Mesothelial cell of epicardium (in vitro differentiated cells): ENCODE data around the gene TMEM213. TPM values are rescaled to one million over a fixed set of nuclear protein-coding genes. Genes with fewer than 3 reads are reported as not detected.

ENCODE experiments used
- DNase-seq, 2 experiments: peaks; one replicate each; pipeline ENCODE4 v3.0.0; 2021; ENCODE audit warnings: low spot score in 2 of 2; ENCODE audit not compliant: unreplicated experiment in 2 of 2
- H3K27ac Mint-ChIP-seq: 2 replicates; pipeline ENCODE4 v1.8.0; 2021; ENCODE audit warnings: mixed read lengths
- H3K27me3 Mint-ChIP-seq: 2 replicates; pipeline ENCODE4 v1.8.0; 2021; ENCODE audit warnings: low read depth, mixed read lengths
- H3K36me3 Mint-ChIP-seq: 2 replicates; pipeline ENCODE4 v1.8.0; 2021; ENCODE audit warnings: mixed read lengths
- H3K4me1 Mint-ChIP-seq: 2 replicates; pipeline ENCODE4 v1.8.0; 2021; ENCODE audit warnings: mixed read lengths
- H3K4me3 Mint-ChIP-seq: 2 replicates; pipeline ENCODE4 v1.8.0; 2021; ENCODE audit warnings: mild to moderate bottlenecking, moderate library complexity, mixed read lengths
- H3K9me3 Mint-ChIP-seq: 2 replicates; pipeline ENCODE4 v1.8.0; 2021; ENCODE audit warnings: mixed read lengths
- total RNA-seq: library from RNA; stranded (reverse); gene quantifications from 3 replicates; pipeline ENCODE4 v1.2.1, GENCODE V29; 2021
- TF ChIP-seq, protein P1 (sequence below): fragments of 200-600 bp; sonication (generic); IDR thresholded peaks from one replicate; pipeline ENCODE4 v1.5.0; 2021; ENCODE audit warnings: antibody characterized with exemption; ENCODE audit not compliant: unreplicated experiment

The TMEM213 gene
- total RNA-seq, 1 donor from 2014 or later: not detected

DNA sequence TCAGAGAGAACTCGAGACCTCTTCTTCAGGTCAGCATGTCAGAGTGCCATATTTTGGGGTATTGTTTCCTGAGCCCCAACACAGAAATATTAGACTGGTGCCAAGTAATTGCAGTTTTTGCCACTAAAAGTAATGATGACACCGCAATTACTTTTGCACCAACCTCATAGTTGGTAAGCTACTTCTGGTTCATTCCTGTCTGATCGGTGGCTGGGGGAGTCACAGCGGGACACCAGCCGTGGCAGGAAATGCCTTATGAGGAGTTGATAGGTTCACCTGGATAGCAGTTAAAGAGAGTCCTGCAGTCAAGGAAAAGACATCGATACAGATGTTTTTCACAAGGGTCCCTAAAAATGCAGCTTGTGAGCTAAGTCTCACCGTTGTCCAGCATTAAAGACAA is 24.1 kb downstream of the TMEM213 start:
- peaks cover 18% of the 10 kb centered on the region for H3K9me3 Mint-ChIP-seq
- H3K27me3 Mint-ChIP-seq: no peaks in the 10 kb centered on the region
- TF ChIP-seq, protein P1, sequence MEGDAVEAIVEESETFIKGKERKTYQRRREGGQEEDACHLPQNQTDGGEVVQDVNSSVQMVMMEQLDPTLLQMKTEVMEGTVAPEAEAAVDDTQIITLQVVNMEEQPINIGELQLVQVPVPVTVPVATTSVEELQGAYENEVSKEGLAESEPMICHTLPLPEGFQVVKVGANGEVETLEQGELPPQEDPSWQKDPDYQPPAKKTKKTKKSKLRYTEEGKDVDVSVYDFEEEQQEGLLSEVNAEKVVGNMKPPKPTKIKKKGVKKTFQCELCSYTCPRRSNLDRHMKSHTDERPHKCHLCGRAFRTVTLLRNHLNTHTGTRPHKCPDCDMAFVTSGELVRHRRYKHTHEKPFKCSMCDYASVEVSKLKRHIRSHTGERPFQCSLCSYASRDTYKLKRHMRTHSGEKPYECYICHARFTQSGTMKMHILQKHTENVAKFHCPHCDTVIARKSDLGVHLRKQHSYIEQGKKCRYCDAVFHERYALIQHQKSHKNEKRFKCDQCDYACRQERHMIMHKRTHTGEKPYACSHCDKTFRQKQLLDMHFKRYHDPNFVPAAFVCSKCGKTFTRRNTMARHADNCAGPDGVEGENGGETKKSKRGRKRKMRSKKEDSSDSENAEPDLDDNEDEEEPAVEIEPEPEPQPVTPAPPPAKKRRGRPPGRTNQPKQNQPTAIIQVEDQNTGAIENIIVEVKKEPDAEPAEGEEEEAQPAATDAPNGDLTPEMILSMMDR: no peak
- H3K27ac Mint-ChIP-seq: no peak overlapping the region
- no peaks in the 10 kb centered on the region for H3K4me1 Mint-ChIP-seq
- H3K36me3 Mint-ChIP-seq: peaks cover 3% of the 10 kb centered on the region
- no peak overlapping the region for H3K4me3 Mint-ChIP-seq
- no peak for DNase-seq

DNA sequence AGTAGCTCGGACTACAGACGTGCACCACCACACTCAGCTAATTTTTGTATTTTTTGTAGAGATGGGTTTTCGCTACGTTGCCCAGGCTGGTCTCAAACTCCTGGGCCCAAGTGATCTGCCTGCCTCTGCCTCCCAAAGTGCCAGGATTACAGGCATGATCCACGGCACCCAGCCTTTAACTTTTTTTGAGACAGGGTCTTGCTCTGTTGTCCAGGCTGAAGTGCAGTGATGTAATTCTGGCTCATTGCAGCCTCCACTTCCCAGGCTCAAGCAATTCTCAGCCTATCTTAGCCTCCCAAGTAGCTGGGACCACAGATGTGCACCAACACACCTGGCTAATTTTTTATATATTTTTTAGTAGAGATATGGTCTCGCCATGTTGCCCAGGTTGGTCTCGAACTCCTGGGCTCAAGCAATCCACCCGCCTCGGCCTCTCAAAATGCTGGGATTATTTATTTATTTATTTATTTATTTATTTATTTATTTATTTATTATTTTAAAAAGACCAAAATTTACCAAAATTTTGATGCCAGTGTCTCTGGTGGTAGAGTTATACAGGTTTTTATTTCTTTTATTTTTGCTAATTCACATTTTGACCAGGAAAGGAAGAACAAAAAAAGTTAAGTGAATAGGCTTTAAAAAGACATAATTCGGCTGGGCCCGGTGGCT is 25.2 kb downstream of the TMEM213 start:
- DNase-seq: no peak
- TF ChIP-seq, protein P1: no peak
- H3K27ac Mint-ChIP-seq: no peak overlapping the region
- peaks cover 18% of the 10 kb centered on the region for H3K9me3 Mint-ChIP-seq
- peaks cover 3% of the 10 kb centered on the region for H3K36me3 Mint-ChIP-seq
- H3K4me3 Mint-ChIP-seq: no peak overlapping the region
- no peaks in the 10 kb centered on the region for H3K4me1 Mint-ChIP-seq
- no peaks in the 10 kb centered on the region for H3K27me3 Mint-ChIP-seq

DNA sequence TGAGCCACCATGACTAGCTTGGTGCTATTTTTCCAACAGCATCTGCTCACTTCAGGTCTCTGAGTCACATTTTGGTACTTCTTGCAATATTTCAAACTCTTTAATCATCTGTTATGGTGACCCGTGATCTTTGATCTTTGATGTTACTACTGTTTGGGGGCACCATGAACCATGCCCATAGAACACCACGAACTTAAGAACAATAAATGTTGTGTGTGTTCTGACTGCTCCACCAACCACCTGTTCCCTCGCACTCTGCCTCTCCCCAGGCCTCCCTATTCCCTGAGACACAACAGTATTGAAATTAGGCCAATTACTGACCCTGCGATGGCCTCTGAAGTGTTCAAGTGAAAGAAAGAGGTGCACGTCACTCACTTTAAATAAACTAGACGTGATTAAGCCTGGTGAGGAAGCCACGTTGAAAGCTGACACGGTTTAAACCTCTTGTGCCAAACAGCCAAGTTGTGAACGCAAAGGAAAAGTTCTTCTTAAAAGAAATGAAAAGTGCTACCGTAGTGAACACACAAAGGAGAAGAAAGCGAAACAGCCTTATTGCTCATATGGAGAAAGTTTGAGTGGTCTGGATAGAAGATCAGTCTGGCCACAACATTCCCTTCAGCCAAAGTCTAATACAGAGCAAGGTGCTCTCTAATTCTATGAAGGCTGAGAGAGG is 27.4 kb downstream of the TMEM213 start:
- Mint-ChIP-seq H3K27me3 (no peaks in the 10 kb centered on the region), H3K9me3 (peaks cover 13% of the 10 kb centered on the region), H3K36me3 (peaks cover 3% of the 10 kb centered on the region), H3K4me1 (no peaks in the 10 kb centered on the region), H3K4me3 (no peak overlapping the region), H3K27ac (no peak overlapping the region)
- DNase-seq: no peak
- TF ChIP-seq, protein P1: no peak

DNA sequence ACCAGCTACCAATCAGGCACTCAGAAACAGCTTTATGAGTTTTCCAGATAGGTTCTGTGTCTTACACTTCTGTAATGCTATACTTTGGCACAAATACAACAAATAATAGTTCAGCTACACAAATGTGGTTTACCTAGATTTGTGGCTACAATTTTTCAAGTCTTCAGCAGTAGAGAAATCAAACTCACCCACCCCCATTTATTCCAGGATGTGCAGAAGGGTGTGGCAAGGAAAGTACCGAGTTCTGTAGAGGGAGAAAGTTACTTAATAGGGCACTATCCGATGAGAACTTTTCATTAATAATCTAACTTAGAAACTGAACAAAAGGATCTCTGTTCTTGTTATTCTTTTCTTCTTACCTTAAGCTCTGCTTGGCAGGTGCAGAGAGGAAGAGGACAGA is 30.5 kb downstream of the TMEM213 start:
- no peak for DNase-seq
- TF ChIP-seq, protein P1: no peak
- no peak overlapping the region for H3K4me3 Mint-ChIP-seq
- peaks cover 13% of the 10 kb centered on the region for H3K9me3 Mint-ChIP-seq
- H3K4me1 Mint-ChIP-seq: no peaks in the 10 kb centered on the region
- no peak overlapping the region for H3K27ac Mint-ChIP-seq
- no peaks in the 10 kb centered on the region for H3K27me3 Mint-ChIP-seq
- peaks cover 5% of the 10 kb centered on the region for H3K36me3 Mint-ChIP-seq

DNA sequence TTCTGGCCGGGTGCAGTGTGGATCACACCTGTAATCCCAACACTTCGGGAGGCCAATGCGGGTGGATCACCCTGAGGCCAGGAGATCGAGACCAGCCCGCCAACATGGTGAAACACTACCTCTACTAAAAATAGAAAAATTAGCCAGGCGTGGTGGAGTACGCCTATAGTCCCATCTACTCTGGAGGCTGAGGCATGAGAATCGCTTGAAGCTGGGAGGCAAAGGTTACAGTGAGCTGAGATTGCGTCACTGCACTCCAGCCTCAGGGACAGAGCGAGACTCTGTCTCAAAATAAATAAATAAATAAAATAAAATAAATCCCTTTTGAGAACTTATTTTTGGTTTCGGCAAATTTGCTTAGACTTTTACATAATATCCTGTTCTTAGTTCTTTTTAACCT is 31.5 kb downstream of the TMEM213 start:
- Mint-ChIP-seq H3K27ac (no peak overlapping the region), H3K4me3 (no peak overlapping the region), H3K27me3 (no peaks in the 10 kb centered on the region), H3K9me3 (peaks cover 13% of the 10 kb centered on the region), H3K36me3 (peaks cover 11% of the 10 kb centered on the region), H3K4me1 (no peaks in the 10 kb centered on the region)
- TF ChIP-seq, protein P1: no peak
- no peak for DNase-seq
